Bladder microvascular endothelial cell (primary cell): Measurements from ENCODE around the gene RMC1. TPM values are rescaled to one million over a fixed set of nuclear protein-coding genes. Genes with fewer than 3 reads are reported as not detected.

Source experiments
- total RNA-seq: library from RNA; depleted of rRNA; stranded (reverse); fragments of >200 nt; gene quantifications from 2 replicates; pipeline ENCODE4 v1.2.3, GENCODE V29; 2014

Gene RMC1
- 15.7 and 30.1 TPM in 2 replicates for total RNA-seq

DNA sequence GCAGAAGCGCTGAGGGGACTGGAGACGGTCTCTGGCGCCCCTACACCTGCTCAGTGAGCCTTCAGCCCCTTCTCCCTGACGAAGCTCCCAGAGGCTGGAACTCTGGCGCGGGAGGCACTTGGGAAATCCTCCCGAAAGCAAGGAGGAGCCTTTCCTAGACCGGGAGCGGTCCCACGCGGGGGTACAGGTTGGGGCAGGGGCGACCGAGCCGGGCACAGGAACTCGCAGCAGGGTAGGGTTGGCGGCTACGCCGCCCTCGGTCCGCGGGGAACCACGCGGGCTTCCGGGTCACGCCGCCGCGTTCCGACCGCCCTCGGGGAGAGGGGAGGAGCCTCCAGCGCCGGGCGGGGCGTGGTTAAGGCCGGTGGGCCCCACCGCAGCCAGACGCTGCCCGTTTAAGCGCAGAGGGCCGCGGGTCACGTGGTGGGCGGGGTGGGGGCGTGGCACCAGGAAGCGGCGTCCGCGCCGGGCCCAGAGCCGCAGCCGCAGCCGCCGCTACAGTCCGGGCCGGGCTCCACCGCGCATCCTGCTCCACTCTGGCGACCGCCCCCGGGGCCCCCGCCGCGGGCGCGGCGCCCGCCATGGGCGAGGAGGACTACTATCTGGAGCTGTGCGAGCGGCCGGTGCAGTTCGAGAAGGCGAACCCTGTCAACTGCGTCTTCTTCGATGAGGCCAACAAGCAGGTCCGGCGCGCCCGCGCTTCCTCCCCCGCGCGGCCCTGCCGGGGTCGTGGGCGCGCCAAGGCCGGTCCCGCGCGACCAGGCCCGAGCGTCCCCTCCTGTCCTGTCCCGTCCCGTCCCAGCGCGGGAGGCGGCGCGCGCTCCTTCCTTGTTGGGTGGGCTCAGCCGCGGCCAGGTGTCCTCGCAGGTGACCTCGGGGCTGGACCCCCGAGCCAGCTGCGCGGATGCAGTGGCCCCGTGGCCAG, at the start of gene RMC1:
Gene RMC1, plus strand, starts transcription at position 474 of the 925 bp plus-strand sequence. Its CDS starts 108 bp downstream, at position 582.

Other genes with a start within 250 kb of the RMC1 start
- 45.3 and 71.9 TPM in 2 replicates for gene RIOK3, start 50.2 kb upstream of the RMC1 start, total RNA-seq
- 30.1 and 60.4 TPM in 2 replicates for gene NPC1, start 83.0 kb downstream of the RMC1 start, total RNA-seq
- 3.8 and 4.9 TPM in 2 replicates for gene ANKRD29, start 159.4 kb downstream of the RMC1 start, total RNA-seq
- gene LAMA3, start 185.9 kb downstream of the RMC1 start, total RNA-seq, result 12.6 TPM in 2 replicates